Vagina (tissue), 2 donors: Measurements from ENCODE around the gene LAMA2.

Experiments
- CTCF ChIP-seq, 3 experiments: fragments of 450-650 bp in 2 of 3; fragments of 200-600 bp in 1 of 3; sonication (generic) in 1 of 3; IDR thresholded peaks; one replicate each; pipeline ENCODE4 v1.5.1; 2017 to 2019; ENCODE audit warnings: antibody characterized with exemption in 3 of 3, mild to moderate bottlenecking in 2 of 3, moderate library complexity in 2 of 3
- POLR2A ChIP-seq, 2 donors: fragments of 450-650 bp; IDR thresholded peaks; one replicate each; pipeline ENCODE4 v1.6.1; 2017; ENCODE audit warnings: antibody characterized with exemption in 2 of 2, mild to moderate bottlenecking in 2 of 2, moderate library complexity in 2 of 2
- POLR2AphosphoS5 ChIP-seq, 2 donors: sonication (generic); formaldehyde crosslinking; IDR thresholded peaks; one replicate each; pipeline ENCODE4 v1.9.0; 2017; ENCODE audit warnings: antibody characterized with exemption in 2 of 2, mild to moderate bottlenecking in 2 of 2, low read depth in 1 of 2; ENCODE audit not compliant: insufficient read depth in 1 of 2

- TF ChIP-seq CTCF (IDR thresholded peaks at IDR 0.05), result no peak
- TF ChIP-seq POLR2A (IDR thresholded peaks at IDR 0.05), result no peak
- no peak for TF ChIP-seq POLR2AphosphoS5 (IDR thresholded peaks at IDR 0.05; ENCODE audit: insufficient read depth in 1 of 2, low read depth in 1 of 2)
These were observed 624.9 kb downstream of the LAMA2 start for GRCh38 chr6:129507846-129508245.
